Ovary (tissue), 9 donors: ENCODE measurements around the gene CABLES1. TPM values are rescaled to one million over a fixed set of nuclear protein-coding genes. Genes with fewer than 3 reads are reported as not detected.

Experiments
- DNase-seq, 5 donors: peaks; one replicate each; pipeline ENCODE4 v3.0.0-alpha.2; 2019 to 2020
- H3K27ac ChIP-seq, 2 donors: fragments of 200-600 bp; one replicate each; pipeline versions ENCODE4 v1.5.1 to v1.8.0; 2019 to 2022
- H3K27me3 ChIP-seq: fragments of 200-600 bp; one replicate; pipeline ENCODE4 v1.8.0; 2022
- H3K36me3 ChIP-seq: fragments of 200-600 bp; sonication (generic); one replicate; pipeline ENCODE4 v1.5.1; 2019
- H3K4me1 ChIP-seq: one replicate; pipeline ENCODE4 v1.8.1; 2013; ENCODE audit warnings: mild to moderate bottlenecking, moderate library complexity; ENCODE audit not compliant: insufficient read depth
- H3K4me3 ChIP-seq: fragments of 200-600 bp; sonication (generic); one replicate; pipeline ENCODE4 v1.5.1; 2017
- H3K9me3 ChIP-seq, 2 donors: fragments of 200-600 bp in 1 of 2; sonication (generic) in 1 of 2; one replicate each; pipeline versions ENCODE4 v1.5.1 to v1.8.1; 2013 to 2019; ENCODE audit warnings: mild to moderate bottlenecking in 1 of 2, moderate library complexity in 1 of 2
- CTCF ChIP-seq, 3 donors: fragments of 450-650 bp in 2 of 3; fragments of 200-600 bp in 1 of 3; IDR thresholded peaks; one replicate each; pipeline versions ENCODE4 v1.5.1 to v1.8.0; 2016 to 2022; ENCODE audit warnings: antibody characterized with exemption in 3 of 3, mild to moderate bottlenecking in 1 of 3
- EP300 ChIP-seq: sonication (generic); formaldehyde crosslinking; IDR thresholded peaks from one replicate; pipeline ENCODE4 v1.6.1; 2017; ENCODE audit warnings: antibody characterized with exemption
- POLR2A ChIP-seq: fragments of 450-650 bp; IDR thresholded peaks from one replicate; pipeline ENCODE4 v1.6.1; 2017; ENCODE audit warnings: antibody characterized with exemption, mild to moderate bottlenecking, moderate library complexity
- WGBS, 3 donors: extraction: QIAGEN DNeasy Blood & Tissue Kit in 1 of 3; methylation state at CpG; one replicate each; pipeline versions ENCODE4 v1.1.5 to v1.1.7; 2013 to 2017; 5-methylcytosine and 5-hydroxymethylcytosine counted together
- intact Hi-C, 4 donors: fragments of 100-400 bp; cut with DNase I; formaldehyde crosslinking; loops; one replicate each; pipeline versions ENCODE4 v1.11.0 to v1.15.1; 2022 to 2023
- polyA plus RNA-seq, 2 donors: library from polyadenylated mRNA; stranded (reverse); fragments of 200-250 nt in 1 of 2; fragments of 350-450 nt in 1 of 2; fragmentation: Illumina TruSeq in 1 of 2; extraction: RNeasy Lipid Tissue Mini Kit (QIAGEN cat#74804) in 1 of 2; gene quantifications; one replicate each; pipeline ENCODE4 v1.2.3, GENCODE V29; 2013 to 2014
- total RNA-seq, 7 donors: library from RNA; depleted of rRNA in 2 of 7; stranded (reverse); fragments of >200 nt in 2 of 7; fragmentation: NEBNext Ultra II Directional in 3 of 7; extraction: Animal tissue kit (Norgen Biotek cat#: 25700) in 3 of 7; gene quantifications; one replicate each; pipeline versions ENCODE4 v1.1.0 to v1.2.4, GENCODE V29; 2016 to 2023
- donor health status: DM: no; HTN: no; CAD: no; lungs with moderate emphysema.
- donor health status: DM: no; HTN: no; CAD: no.
- donor health status: Bipolar disorder and iron deficiency.
- donor health status: DM: yes; HTN: yes; CAD: no.
- donor health status: DM: no; HTN: no; CAD: no.
- donor health status: DM: yes; HTN: yes; CAD: no.

Gene CABLES1
- total and polyA plus RNA-seq, 9 donors = 2.6 to 8.9 (median 5.3) TPM

DNA sequence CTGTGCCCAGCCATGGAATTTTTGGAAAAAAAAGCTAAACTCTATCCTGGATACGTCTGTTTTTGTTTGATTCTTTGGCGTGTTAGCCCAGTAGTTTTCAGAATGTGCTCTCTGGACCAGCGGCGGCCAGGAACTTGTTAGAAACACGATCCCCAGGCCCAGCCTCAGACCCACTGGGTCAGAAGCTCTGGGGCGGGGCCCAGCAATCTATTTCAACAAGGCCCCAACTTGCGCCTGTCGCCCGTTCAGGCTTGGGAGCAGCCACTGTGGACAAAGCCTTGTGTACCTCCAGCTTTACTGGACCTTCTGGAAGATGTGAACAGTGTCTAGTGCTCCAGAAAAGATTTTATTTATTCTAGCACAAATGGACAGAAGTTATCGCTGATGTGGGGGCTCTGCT is 14.3 kb downstream of the CABLES1 start:
- Histone ChIP-seq H3K27ac (no peak overlapping the region), H3K27me3 (no peaks in the 10 kb centered on the region), H3K4me3 (no peak overlapping the region), H3K9me3 (no peaks in the 10 kb centered on the region), H3K36me3 (no peaks in the 10 kb centered on the region), H3K4me1 (peaks cover 3% of the 10 kb centered on the region)
- TF ChIP-seq CTCF (IDR thresholded peaks at IDR 0.05) (no peak), POLR2A (no peak), EP300 (no peak)
- no peak for DNase-seq
- intact Hi-C loops = no loop called here
- 92 to 94% (median 93%) methylated on average over 10 of the region's 10 CpGs for WGBS, 3 donors

GRCh38 chr18:23151414-23152099 is 16.3 kb downstream of the CABLES1 start:
- DNase-seq = no peak
- intact Hi-C loops = no loop called here
- Histone ChIP-seq H3K27me3 (no peaks in the 10 kb centered on the region), H3K9me3 (no peaks in the 10 kb centered on the region), H3K4me3 (no peak overlapping the region), H3K4me1 (peaks cover 3% of the 10 kb centered on the region), H3K27ac (no peak overlapping the region), H3K36me3 (no peaks in the 10 kb centered on the region)
- TF ChIP-seq EP300 = no peak
- TF ChIP-seq POLR2A = no peak
- TF ChIP-seq CTCF (IDR thresholded peaks at IDR 0.05) = no peak
- 97% methylated on average over 11 of the region's 11 CpGs for WGBS, 3 donors

- Histone ChIP-seq H3K9me3 (no peaks in the 10 kb centered on the region), H3K4me1 (no peaks in the 10 kb centered on the region), H3K27me3 (no peaks in the 10 kb centered on the region), H3K4me3 (no peak overlapping the region), H3K36me3 (no peaks in the 10 kb centered on the region), H3K27ac (no peak overlapping the region)
- DNase-seq = no peak
- 85 to 89% (median 86%) methylated on average over 6 of the region's 6 CpGs for WGBS, 3 donors
- intact Hi-C loops = no loop called here
- no peak for TF ChIP-seq EP300
Observed at GRCh38 chr18:23154030-23154429, 18.7 kb downstream of the CABLES1 start.

DNA sequence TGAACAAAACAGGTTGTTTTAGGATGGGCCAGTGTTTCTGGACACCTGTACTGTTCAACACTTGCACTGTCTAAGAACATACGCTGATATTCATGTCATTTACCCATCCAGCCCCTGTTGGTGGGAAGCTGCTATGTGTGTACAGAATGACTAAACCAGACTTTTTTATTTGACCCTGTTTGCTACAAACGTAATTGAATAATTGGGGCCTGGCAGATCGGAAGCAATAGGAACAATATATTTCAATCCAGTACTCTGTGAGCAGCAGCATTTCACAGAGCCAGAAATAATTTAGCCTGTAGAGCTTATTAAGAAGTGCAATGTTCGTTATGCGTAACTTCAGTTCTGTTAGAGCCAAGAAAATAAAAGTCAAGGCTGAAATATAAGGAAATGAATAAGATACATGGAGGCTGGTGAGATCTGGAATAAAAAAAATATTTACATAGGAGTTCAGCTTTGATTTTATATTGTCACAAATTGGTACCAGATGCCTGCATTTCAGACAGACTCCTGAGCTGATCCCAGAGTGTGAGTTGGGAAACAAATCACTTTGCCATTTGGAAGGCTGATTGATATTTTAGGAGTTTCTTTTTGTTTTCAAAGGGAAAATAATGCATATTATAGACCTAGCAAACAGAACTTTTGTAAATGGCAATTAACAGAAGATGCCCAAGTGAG is 19.7 kb downstream of the CABLES1 start:
- no peak overlapping the region for H3K27ac ChIP-seq
- H3K36me3 ChIP-seq = no peaks in the 10 kb centered on the region
- H3K9me3 ChIP-seq = no peaks in the 10 kb centered on the region
- DNase-seq = no peak
- intact Hi-C loops = no loop called here
- H3K27me3 ChIP-seq = no peaks in the 10 kb centered on the region
- WGBS, 3 donors = 79 to 94% (median 90%) methylated on average over 5 of the region's 5 CpGs
- no peak overlapping the region for H3K4me3 ChIP-seq
- no peaks in the 10 kb centered on the region for H3K4me1 ChIP-seq
- TF ChIP-seq EP300 = no peak
- no peak for TF ChIP-seq CTCF (IDR thresholded peaks at IDR 0.05)
- TF ChIP-seq POLR2A = no peak

DNA sequence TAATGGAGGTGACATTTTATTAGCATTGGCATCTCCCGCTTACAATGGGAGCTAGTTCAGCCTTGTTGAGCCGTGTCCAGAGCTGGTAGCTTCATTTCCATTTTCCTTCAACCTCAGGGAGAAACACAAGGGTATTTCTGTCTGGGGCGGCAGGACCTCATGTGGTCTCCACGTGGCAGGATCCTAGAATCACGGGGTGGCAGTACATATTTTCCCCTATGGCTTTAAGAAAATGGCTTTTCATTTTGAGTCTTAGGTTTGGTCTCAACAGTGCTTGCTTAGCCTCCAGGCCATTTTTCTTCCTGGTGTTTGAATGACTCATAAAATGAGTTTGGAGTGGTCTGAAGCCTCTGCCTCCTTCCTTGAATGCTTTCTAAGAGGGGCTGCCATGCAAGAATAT is 20.3 kb downstream of the CABLES1 start:
- 85 to 92% (median 87%) methylated on average over 5 of the region's 5 CpGs for WGBS, 3 donors
- H3K4me1 ChIP-seq = no peaks in the 10 kb centered on the region
- no peak for DNase-seq
- no peaks in the 10 kb centered on the region for H3K36me3 ChIP-seq
- intact Hi-C loops = no loop called here
- H3K4me3 ChIP-seq = no peak overlapping the region
- no peak for TF ChIP-seq CTCF (IDR thresholded peaks at IDR 0.05)
- no peak for TF ChIP-seq EP300
- no peak for TF ChIP-seq POLR2A
- H3K27ac ChIP-seq = no peak overlapping the region
- no peaks in the 10 kb centered on the region for H3K27me3 ChIP-seq
- H3K9me3 ChIP-seq = no peaks in the 10 kb centered on the region
